NK-92 (cell line): ENCODE results near the gene KIAA1671.
"Not testable (repeated sequence)": the region's sequence is repeated elsewhere in the genome, so short reads cannot be mapped to it uniquely, and the experiment has no call there.

Experiments used
- DNase-seq: peaks from one replicate; lab custom pipeline; 2025; ENCODE audit not compliant: unreplicated experiment; lab: John Stamatoyannopoulos, UW

The KIAA1671 gene

DNA sequence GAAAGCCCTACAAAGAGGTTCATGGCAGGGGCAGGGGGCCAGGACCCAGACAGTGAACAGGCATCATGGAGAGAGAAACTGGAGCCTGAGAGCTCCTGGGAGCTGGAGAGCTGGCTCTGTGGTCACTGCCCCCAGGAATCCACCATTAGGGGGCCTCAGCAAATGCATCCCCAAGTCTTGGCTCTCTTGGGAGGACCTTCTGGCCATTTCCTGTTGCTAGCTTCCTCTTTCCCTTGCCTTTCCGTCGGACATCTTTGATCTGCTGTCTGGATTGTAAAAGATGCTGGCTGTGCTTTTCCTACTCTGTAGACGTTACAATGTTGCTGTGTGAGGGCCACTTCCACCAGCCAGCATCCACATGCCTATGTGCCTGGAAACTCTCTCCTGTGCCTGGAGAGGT, 259.8 kb downstream of the KIAA1671 start:
- no peak for DNase-seq

DNA sequence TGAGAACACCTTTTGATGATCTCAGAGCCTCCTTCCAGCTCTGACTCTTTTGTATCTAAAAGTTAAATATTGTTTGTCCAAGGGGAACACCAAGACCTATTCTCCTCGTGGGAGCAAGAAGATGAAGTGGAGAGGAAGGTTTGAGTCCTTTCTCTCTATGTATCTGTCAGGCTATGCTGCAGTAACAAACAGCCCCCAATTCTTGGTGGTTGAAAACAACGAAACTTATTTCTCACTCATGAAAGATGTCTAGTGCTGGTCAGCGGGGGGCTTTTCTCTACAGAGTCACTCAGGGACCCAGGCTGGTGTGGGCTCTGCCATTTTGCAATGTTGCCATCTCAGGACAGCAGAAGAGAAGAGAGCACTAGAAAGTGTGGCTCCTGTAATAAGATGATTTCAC, 260.7 kb downstream of the KIAA1671 start:
- no peak for DNase-seq

DNA sequence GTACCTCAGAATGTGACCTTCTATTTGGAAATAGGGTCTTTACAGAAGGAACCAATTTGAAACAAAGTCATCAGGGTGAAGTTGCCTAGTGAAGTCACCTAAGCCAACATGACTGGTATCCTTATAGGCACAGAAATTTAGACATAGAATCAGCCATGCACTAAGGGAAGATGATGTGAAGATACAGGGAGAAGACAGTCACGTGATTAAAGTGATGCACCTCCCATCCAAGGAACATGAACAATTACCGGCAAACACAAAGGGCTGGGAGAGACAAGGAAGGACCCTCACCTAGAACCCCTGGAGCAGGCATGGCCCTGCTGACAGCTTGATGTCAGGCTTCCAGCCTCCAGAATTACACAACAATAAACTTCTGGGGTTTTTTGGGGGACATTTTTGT, 263.7 kb downstream of the KIAA1671 start:
- DNase-seq, result no peak

DNA sequence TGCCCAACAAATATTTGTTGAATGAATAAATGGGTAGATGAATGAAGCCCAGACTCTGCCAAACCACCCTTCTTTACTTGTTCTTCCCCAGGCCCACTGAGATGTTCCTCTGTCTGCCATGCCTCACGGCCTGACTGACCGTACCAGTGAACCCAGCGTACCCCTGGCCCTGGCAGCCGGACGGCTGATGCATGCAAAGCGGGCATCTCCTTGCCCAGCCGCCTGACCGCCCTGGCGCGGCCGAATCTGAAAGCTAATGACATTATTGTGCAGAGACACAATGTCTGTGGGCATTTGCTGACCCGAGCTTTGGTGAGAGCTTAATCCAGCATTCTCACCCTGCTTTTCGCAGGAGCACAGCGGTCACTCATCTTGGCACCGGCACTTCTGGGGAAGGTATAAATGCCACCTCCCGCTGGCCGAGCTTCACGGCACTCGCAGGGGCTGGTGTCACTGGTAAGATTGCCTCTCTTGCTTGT, 266.7 kb downstream of the KIAA1671 start, which contains the start of gene CRYBB2:
CRYBB2 (plus strand) TSS at position 429 of the 479 bp plus-strand sequence. CDS start 1,791 bp downstream, outside the sequence.
- DNase-seq, result no peak

DNA sequence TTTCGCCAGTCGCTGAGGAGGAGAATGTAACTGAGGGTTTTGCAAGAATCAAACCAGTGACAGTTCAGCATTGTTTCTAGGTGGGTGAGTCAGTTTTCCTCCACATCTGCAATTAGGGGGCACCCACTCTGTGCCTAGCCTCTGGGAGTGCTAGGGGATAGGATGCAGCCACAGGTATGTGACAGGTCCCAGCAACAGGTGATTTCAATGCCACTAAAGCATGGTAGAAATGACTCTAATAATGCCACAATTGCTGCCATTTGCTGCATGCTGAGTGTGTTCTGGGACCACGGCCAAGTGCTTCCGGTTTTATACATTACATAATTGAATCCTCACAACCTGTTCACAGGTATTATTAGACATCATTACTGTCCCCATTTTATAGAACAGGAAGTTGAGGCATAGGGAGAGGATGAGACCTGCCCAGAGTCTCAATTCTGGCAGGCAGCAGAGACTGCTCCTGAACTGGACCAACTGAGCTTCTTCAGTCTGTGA, 267.5 kb downstream of the KIAA1671 start:
- no peak for DNase-seq

DNA sequence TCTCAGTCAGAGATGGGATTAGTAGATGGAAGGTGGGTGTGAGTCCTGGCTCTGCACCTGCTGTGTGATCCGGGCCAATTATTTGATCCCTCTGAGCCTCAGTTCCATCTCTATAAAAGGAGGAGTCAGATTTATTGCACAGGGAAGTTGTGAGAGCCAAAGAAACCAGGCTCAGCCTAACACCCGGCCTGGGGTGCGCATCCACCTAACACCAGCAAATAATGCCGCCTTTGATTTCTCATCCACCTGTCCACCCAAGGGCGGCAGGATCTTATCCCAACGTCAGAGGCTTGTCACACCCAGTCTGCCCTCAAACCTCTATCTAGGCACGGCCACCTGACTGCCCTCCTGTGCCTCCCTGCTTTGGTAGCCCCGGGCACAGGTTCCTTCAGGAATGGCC, 269.3 kb downstream of the KIAA1671 start:
- no peak for DNase-seq

DNA sequence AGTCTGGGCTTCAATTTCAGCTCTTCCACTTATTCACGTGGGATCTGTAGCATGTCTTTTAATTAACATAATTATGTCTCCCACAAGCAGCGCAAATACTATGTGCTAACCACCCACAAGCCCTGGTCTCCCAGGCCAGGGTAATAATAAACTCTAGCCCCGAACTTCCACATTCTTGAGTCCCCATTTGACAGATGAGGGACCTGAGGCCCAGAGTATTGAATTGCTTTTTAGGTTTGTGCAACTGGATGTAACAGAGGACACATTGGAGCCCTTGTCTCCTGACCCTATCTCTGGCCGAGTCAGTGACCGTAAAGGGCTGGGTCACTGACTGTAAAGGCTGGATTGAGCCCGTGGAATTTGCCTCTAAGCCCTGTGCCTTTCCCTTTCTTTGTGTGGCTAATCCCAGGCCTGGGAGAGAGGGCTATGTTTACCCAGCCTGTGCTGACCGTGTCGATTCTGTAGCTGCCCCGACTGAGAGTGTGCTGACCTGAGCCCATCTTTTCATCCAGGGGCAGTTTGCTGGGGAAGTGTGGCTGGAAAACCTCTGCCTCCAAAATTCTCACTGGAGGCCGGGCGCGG, 270.8 kb downstream of the KIAA1671 start:
- no peak for DNase-seq

DNA sequence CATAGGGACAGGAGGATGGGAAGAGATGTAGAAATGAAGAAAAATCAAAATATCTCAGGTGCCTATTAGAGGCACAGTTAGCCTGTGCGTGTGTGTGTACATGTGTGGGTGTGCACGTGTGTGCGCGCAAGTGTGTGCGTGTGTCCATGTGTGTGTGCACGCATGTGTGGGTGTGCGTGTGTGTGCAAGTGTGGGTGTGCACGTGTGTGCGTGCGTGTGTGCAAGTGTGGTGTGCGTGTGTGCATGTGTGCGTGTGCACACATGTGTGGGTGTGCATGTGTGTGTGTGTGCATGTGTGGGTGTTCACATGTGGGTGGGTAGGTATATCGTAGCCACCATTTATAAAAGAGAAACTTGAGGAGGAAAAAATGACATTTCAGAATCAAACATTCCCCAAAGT, 276.3 kb downstream of the KIAA1671 start:
- no peak for DNase-seq

DNA sequence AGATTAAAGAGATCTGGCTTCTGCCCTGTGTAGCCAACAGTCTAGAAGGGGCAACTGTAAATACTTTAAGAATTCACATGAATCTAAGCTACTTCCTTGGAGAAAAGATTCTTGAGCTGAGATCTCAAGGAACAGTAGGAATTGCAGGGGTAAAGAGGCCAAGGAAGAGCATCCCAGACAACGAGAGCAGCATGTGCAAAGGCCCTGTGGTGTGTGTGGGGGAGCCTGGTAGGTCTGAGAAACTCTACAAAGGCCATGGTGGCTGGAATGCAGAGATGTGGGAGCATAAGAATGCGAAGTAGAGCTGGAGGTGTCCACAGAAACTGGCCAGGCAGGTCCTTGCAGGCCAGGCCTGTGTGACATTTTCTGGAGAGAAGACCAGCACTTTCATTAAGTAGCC, 278.2 kb downstream of the KIAA1671 start:
- not testable (repeated sequence) for DNase-seq

DNA sequence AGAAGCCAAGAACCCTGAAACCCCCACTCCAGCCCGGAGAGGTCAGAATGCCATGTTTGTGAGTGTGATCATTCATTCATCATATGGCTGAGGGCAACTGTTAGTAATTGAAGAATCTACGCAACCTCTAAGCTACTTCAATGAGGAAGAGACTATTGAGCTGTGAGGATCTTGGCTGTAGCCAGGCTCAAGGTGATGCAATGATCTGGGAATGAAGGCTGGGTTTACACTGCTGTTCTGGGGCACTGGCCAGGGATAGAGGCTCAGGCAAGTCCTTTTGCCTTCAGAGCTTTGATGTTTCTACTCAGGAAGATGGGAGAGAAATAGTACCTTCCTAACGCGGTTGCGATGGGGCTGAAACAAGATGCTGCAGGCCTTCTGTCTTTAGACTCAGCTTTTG, 279.8 kb downstream of the KIAA1671 start:
- no peak for DNase-seq

DNA sequence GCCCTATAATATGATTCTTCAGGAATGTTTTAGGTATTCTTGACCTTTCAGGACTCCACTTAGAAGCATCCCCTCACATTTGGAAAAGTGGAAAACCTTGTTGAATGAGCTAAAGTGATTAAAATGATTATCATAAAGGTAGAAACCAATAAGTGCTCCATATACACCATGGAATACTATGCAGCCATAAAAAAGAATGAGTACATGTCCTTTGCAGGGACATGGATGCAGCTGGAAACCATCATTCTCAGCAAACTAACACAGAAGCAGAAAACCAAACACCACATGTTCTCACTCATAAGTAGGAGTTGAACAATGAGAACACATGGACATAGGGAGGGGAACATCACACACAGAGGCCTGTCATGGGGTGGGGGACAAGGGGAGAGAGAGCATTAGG, 281.2 kb downstream of the KIAA1671 start:
- DNase-seq, result not testable (repeated sequence)

DNA sequence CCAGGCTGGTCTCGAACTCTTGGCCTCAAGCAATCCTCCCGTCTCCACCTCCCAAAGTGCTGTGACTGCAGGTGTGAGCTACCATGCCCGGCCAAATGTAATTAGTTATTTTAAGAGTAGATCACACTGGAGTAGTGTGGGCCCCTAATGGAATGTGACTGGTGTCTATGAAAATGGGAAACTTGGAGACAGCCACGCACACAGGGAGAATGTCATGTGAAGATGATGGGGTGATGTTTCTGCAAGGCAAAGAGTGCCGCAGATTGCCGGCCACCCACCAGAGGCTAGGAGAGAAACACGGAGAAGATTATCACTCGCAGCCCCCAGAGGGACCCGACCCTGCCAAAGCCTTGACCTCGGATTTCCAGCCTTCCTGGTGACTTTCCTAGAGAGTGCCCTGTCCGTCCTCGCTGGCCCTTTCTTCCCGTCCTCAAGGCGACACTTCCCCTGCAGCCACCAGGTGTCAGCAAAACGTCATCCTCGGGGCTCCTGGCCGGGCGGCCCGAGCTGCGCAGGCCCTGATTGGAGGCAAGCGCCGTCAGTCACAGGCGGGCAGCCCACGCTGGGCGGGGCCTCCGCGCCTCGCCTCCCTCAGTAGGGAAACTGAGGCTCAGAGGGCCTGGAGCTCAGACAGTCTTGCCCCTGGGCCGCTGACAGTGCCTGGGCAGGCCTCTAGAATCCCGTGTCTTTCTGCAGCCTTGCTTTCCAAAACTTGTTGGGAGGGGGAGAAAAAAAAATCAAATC, 283.2 kb downstream of the KIAA1671 start:
- no peak for DNase-seq

DNA sequence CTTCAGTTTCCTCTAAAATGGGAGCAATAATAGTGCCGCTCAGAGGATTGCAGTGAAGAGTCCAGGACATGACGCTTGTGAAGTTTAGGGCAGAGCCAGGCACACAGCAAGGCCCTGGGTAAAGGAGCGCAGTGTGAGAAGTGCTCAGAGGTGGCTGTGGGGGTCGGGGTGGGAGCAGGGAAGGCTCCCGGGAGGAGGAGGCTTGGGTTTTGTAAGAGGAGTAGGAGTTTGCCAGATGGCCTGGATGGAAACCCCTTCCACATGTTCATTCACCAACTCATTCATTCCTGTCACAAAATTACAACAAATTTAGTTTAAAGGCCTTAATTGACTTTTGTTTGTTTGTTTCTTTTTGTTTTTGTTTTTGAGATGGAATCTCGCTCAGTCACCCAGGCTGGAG, 283.9 kb downstream of the KIAA1671 start:
- no peak for DNase-seq

DNA sequence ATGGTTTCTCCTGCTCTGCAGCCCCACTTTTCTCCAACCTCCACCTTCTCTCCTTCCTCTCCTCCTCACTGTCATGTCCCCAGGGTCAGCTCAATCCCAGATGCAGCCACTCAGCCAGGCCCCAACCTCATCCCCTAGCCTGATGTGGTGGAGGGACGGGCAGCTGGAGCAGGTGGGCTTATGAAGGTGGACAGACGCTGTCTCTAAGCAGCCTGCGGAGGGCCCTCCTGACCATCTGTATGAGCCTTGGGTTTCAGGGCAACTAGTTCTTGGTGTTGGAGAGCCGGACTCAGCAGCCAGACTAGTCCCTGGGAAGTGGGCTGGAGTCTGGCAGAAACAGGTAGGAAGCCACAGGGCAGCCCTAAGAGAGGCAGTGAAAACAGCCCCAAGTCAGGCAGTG, 285.0 kb downstream of the KIAA1671 start:
- no peak for DNase-seq

DNA sequence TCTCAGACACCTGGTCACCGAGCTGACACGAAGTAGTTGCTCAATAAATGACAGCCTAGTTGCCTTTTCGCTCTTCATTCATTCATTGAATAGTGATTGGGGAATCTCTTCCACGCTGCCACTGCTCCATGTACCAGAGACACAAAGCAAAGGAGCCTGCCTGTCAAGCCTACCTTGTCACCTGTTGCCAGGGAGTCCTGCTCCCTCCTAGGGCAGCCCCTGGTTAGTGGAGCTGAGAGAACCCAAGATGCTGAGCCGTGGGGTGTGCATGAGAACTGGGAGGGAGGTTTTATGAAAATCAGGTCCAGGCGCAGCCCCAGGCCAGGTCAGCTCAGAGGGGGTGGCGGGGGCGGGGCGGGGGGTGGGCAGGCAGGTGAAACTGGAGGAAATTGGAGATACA, 285.5 kb downstream of the KIAA1671 start:
- not testable (repeated sequence) for DNase-seq
